MM.1S (cell line): Measurements from ENCODE around the gene GALNT12.

Experiments
- DNase-seq: peaks from one replicate; pipeline ENCODE4 v3.0.0-alpha.2; 2015
- H2AFZ ChIP-seq: fragments of 300-600 bp; sonication (generic); 2 replicates; pipeline ENCODE4 v1.6.0; 2016; ENCODE audit warnings: antibody characterized with exemption, low read length
- H3F3A ChIP-seq: fragments of 300-600 bp; sonication (generic); 2 replicates; pipeline ENCODE4 v1.6.1; 2016; ENCODE audit warnings: mild to moderate bottlenecking, antibody characterized with exemption, low read length, moderate library complexity, mixed read lengths; ENCODE audit not compliant: insufficient read depth
- H3K27ac ChIP-seq: fragments of 300-600 bp; sonication (generic); 2 replicates; pipeline ENCODE4 v1.5.1; 2016; ENCODE audit warnings: mild to moderate bottlenecking, low read length
- H3K27me3 ChIP-seq: fragments of 300-600 bp; sonication (generic); replicated peaks from 2 replicates; pipeline ENCODE4 v1.6.0; 2016; ENCODE audit warnings: low read length; ENCODE audit not compliant: insufficient read depth
- H3K36me3 ChIP-seq: fragments of 300-600 bp; sonication (generic); replicated peaks from 2 replicates; pipeline ENCODE4 v1.6.1; 2016; ENCODE audit warnings: mild to moderate bottlenecking, low read length, mixed read lengths; ENCODE audit not compliant: insufficient read depth
- H3K4me1 ChIP-seq: fragments of 300-600 bp; sonication (generic); 2 replicates; pipeline ENCODE4 v1.6.1; 2016; ENCODE audit warnings: low read length, mixed read lengths
- H3K4me2 ChIP-seq: fragments of 300-600 bp; sonication (generic); 2 replicates; pipeline ENCODE4 v1.6.0; 2016; ENCODE audit warnings: low read depth, low read length
- H3K4me3 ChIP-seq: fragments of 300-600 bp; sonication (generic); 2 replicates; pipeline ENCODE4 v1.5.1; 2016; ENCODE audit warnings: low read length, mixed read lengths
- H3K79me2 ChIP-seq: fragments of 300-600 bp; sonication (generic); 2 replicates; pipeline ENCODE4 v1.6.1; 2016; ENCODE audit warnings: mixed run types, low read length, mixed read lengths
- H3K9ac ChIP-seq: fragments of 300-600 bp; sonication (generic); 2 replicates; pipeline ENCODE4 v1.6.1; 2016; ENCODE audit warnings: low read length, mixed read lengths
- H3K9me2 ChIP-seq: fragments of 300-600 bp; sonication (generic); replicated peaks from 2 replicates; pipeline ENCODE4 v1.6.1; 2016; ENCODE audit warnings: mild to moderate bottlenecking, low read length, mixed read lengths; ENCODE audit not compliant: insufficient read depth
- H3K9me3 ChIP-seq: fragments of 300-600 bp; sonication (generic); replicated peaks from 2 replicates; pipeline ENCODE4 v1.6.1; 2016; ENCODE audit warnings: mild to moderate bottlenecking, low read length, mixed read lengths; ENCODE audit not compliant: insufficient read depth
- H4K20me1 ChIP-seq: fragments of 300-600 bp; sonication (generic); 2 replicates; pipeline ENCODE4 v1.6.1; 2016; ENCODE audit warnings: mild to moderate bottlenecking, low read length, moderate library complexity, mixed read lengths; ENCODE audit not compliant: insufficient read depth
- CTCF ChIP-seq: fragments of 300-600 bp; sonication (generic); IDR thresholded peaks from 2 replicates; pipeline ENCODE4 v1.5.1; 2016; ENCODE audit warnings: antibody characterized with exemption, low read length, mixed read lengths
- EZH2 ChIP-seq: fragments of 300-600 bp; sonication (generic); optimal IDR thresholded peaks from 2 replicates; pipeline ENCODE3; 2017; ENCODE audit warnings: low read depth, mild to moderate bottlenecking, antibody characterized with exemption, low read length, mixed read lengths
- EZH2phosphoT487 ChIP-seq: fragments of 300-600 bp; sonication (generic); IDR thresholded peaks from 2 replicates; pipeline ENCODE4 v1.6.1; 2018; ENCODE audit warnings: antibody characterized with exemption, low read length

Gene GALNT12

GRCh38 chr9:98790134-98790841, 17.2 kb upstream of the GALNT12 start:
- Histone ChIP-seq H3K27me3 (no peaks in the 10 kb centered on the region), H3K4me3 (no peak overlapping the region), H3K9me2 (no peaks in the 10 kb centered on the region), H4K20me1 (no peaks in the 10 kb centered on the region), H3K9me3 (no peaks in the 10 kb centered on the region), H3K36me3 (no peaks in the 10 kb centered on the region), H3K79me2 (peaks cover 1% of the 10 kb centered on the region; the same call in 1 of the 2 replicates), H3K27ac (no peak overlapping the region), H3K9ac (no peak overlapping the region), H3K4me1 (peaks cover 4% of the 10 kb centered on the region; the same call in 1 of the 2 replicates), H3K4me2 (no peak overlapping the region), H2AFZ (no peak overlapping the region), H3F3A (no peaks in the 10 kb centered on the region)
- TF ChIP-seq EZH2phosphoT487, result no peak
- no peak for TF ChIP-seq EZH2
- TF ChIP-seq CTCF, result no peak
- DNase-seq, result no peak

GRCh38 chr9:98790842-98791607, 16.4 kb upstream of the GALNT12 start:
- Histone ChIP-seq H3K27ac (no peak overlapping the region), H4K20me1 (no peaks in the 10 kb centered on the region)
- TF ChIP-seq EZH2phosphoT487 (no peak), CTCF (peak; percentile 98), EZH2 (no peak)

GRCh38 chr9:98791608-98792490, 15.6 kb upstream of the GALNT12 start:
- Histone ChIP-seq H3K36me3 (no peaks in the 10 kb centered on the region), H3K4me1 (peaks cover 8% of the 10 kb centered on the region; the same call in 1 of the 2 replicates), H3K79me2 (peaks cover 8% of the 10 kb centered on the region; the same call in 1 of the 2 replicates), H3K27ac (no peak overlapping the region), H3K9me2 (no peaks in the 10 kb centered on the region), H3K4me2 (no peak overlapping the region), H3K9me3 (no peaks in the 10 kb centered on the region), H3K4me3 (no peak overlapping the region), H4K20me1 (no peaks in the 10 kb centered on the region), H2AFZ (no peak overlapping the region), H3K9ac (no peak overlapping the region), H3F3A (no peaks in the 10 kb centered on the region), H3K27me3 (peaks cover 1% of the 10 kb centered on the region; the same call in 1 of the 2 replicates)
- DNase-seq, result no peak
- TF ChIP-seq EZH2phosphoT487, result no peak
- TF ChIP-seq EZH2, result no peak
- no peak for TF ChIP-seq CTCF

More at GRCh38 chr9:98790842-98791607, 16.4 kb upstream of the GALNT12 start:
- Histone ChIP-seq H3K79me2 (peaks cover 8% of the 10 kb centered on the region; the same call in 1 of the 2 replicates), H2AFZ (no peak overlapping the region), H3K36me3 (no peaks in the 10 kb centered on the region), H3K9ac (no peak overlapping the region), H3K4me1 (peaks cover 8% of the 10 kb centered on the region; the same call in 1 of the 2 replicates), H3K4me2 (no peak overlapping the region), H3K27me3 (no peaks in the 10 kb centered on the region), H3K4me3 (no peak overlapping the region), H3K9me3 (no peaks in the 10 kb centered on the region), H3F3A (no peaks in the 10 kb centered on the region), H3K9me2 (no peaks in the 10 kb centered on the region)
- DNase-seq, result peak; percentile 72
